GM21447 (cell line): ENCODE data around the gene PRRG4.
"Not testable (repeated sequence)": the region's sequence is repeated elsewhere in the genome, so short reads cannot be mapped to it uniquely, and the experiment has no call there.

Source experiments
- ATAC-seq: cut with Tn5 transposase; IDR thresholded peaks from one replicate; pipeline ENCODE4 v1.9.1; 2021; ENCODE audit not compliant: unreplicated experiment

The PRRG4 gene

GRCh38 chr11:32830413-32830738, 649 bp downstream of the PRRG4 start:
- ATAC-seq, result peak; percentile 14

GRCh38 chr11:32830796-32831195, 1.1 kb downstream of the PRRG4 start:
- ATAC-seq, result no peak

- no peak for ATAC-seq
Measured at GRCh38 chr11:32831221-32831620, 1.5 kb downstream of the PRRG4 start.

GRCh38 chr11:32833921-32834320, 4.2 kb downstream of the PRRG4 start:
- ATAC-seq, result no peak

GRCh38 chr11:32836946-32837345, 7.2 kb downstream of the PRRG4 start:
- no peak for ATAC-seq

GRCh38 chr11:32838505-32839274, 9.0 kb downstream of the PRRG4 start:
- no peak for ATAC-seq

GRCh38 chr11:32839308-32839707, 9.6 kb downstream of the PRRG4 start:
- ATAC-seq, result no peak

- no peak for ATAC-seq
Measured at GRCh38 chr11:32840587-32840986, 10.9 kb downstream of the PRRG4 start.

GRCh38 chr11:32843544-32843943, 13.8 kb downstream of the PRRG4 start:
- ATAC-seq, result no peak

- no peak for ATAC-seq
Measured at GRCh38 chr11:32847511-32847910, 17.8 kb downstream of the PRRG4 start.

- ATAC-seq, result no peak
Measured at GRCh38 chr11:32849761-32850160, 20.0 kb downstream of the PRRG4 start.

- ATAC-seq, result no peak
Measured at GRCh38 chr11:32851251-32851650, 21.5 kb downstream of the PRRG4 start.

- no peak for ATAC-seq
Measured at GRCh38 chr11:32852207-32852606, 22.5 kb downstream of the PRRG4 start.

- ATAC-seq, result no peak
Measured at GRCh38 chr11:32855601-32856000, 25.9 kb downstream of the PRRG4 start.

- no peak for ATAC-seq
Measured at GRCh38 chr11:32858731-32859130, 29.0 kb downstream of the PRRG4 start.

GRCh38 chr11:32861850-32862577, 32.3 kb downstream of the PRRG4 start:
- no peak for ATAC-seq

- ATAC-seq, result no peak
Measured at GRCh38 chr11:32864555-32864954, 34.8 kb downstream of the PRRG4 start.

- ATAC-seq, result not testable (repeated sequence)
Measured at GRCh38 chr11:32868752-32869151, 39.0 kb downstream of the PRRG4 start.

- ATAC-seq, result no peak
Measured at GRCh38 chr11:32870676-32871075, 40.9 kb downstream of the PRRG4 start.

GRCh38 chr11:32874132-32874531, 44.4 kb downstream of the PRRG4 start:
- no peak for ATAC-seq

- no peak for ATAC-seq
Measured at GRCh38 chr11:32881286-32881685, 51.6 kb downstream of the PRRG4 start.

- ATAC-seq, result no peak
Measured at GRCh38 chr11:32883421-32883820, 53.7 kb downstream of the PRRG4 start.

GRCh38 chr11:32884023-32884422, 54.3 kb downstream of the PRRG4 start:
- no peak for ATAC-seq
